ENCODE results near the gene EVA1C. TPM values are rescaled to one million over a fixed set of nuclear protein-coding genes. Genes with fewer than 3 reads are reported as not detected.

EVA1C gene
- total and polyA plus RNA-seq, 7 donors = 5.5 to 10.7 (median 6.1) TPM

DNA sequence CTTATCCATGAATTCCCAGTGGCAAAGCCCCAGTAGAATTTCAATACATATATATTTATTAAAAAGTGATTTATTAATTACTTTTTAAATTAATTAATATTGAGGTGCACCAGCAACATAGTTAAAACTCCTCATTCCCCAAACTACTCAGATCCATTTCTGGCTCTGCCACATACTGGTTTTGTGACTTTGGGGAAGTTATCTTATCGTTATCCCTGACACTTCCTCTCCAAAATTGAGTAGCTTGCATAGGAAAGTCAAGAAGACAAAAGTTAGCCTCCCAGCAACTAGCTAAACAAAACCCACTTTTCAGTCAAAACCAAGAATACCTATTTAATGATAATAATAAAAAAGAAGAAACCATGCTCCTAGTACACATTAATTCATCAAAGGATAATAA lies 136.9 kb downstream of the EVA1C start:
- DNase-seq = no peak
- Histone ChIP-seq H3K4me1 (no peaks in the 10 kb centered on the region), H3K4me3 (no peak overlapping the region), H3K27ac (no peak overlapping the region), H3K36me3 (ENCODE audit: insufficient read depth in 1 of 2, low read depth in 1 of 2) (no peaks in the 10 kb centered on the region), H3K27me3 (ENCODE audit: insufficient read depth in 3 of 3, low read length in 2 of 3) (no peaks in the 10 kb centered on the region), H3K9me3 (no peaks in the 10 kb centered on the region)
- 66 to 77% (median 68%) methylated on average over 1 of the region's 1 CpG for WGBS, 3 donors
- ATAC-seq = no peak
- TF ChIP-seq CTCF (IDR thresholded peaks at IDR 0.05) = no peak
- intact Hi-C loops (cut with DNase I) = no loop called here

GRCh38 chr21:32549886-32550285 lies 137.4 kb downstream of the EVA1C start:
- Histone ChIP-seq H3K36me3 (ENCODE audit: insufficient read depth in 1 of 2, low read depth in 1 of 2) (no peaks in the 10 kb centered on the region), H3K4me3 (no peak overlapping the region), H3K27me3 (ENCODE audit: insufficient read depth in 3 of 3, low read length in 2 of 3) (no peaks in the 10 kb centered on the region), H3K4me1 (no peaks in the 10 kb centered on the region), H3K27ac (no peak overlapping the region), H3K9me3 (no peaks in the 10 kb centered on the region)
- intact Hi-C loops (cut with DNase I) = no loop called here
- ATAC-seq (no peak), DNase-seq (no peak)
- no peak for TF ChIP-seq CTCF (IDR thresholded peaks at IDR 0.05)
- 81 to 85% (median 83%) methylated on average over 3 of the region's 3 CpGs for WGBS, 3 donors

DNA sequence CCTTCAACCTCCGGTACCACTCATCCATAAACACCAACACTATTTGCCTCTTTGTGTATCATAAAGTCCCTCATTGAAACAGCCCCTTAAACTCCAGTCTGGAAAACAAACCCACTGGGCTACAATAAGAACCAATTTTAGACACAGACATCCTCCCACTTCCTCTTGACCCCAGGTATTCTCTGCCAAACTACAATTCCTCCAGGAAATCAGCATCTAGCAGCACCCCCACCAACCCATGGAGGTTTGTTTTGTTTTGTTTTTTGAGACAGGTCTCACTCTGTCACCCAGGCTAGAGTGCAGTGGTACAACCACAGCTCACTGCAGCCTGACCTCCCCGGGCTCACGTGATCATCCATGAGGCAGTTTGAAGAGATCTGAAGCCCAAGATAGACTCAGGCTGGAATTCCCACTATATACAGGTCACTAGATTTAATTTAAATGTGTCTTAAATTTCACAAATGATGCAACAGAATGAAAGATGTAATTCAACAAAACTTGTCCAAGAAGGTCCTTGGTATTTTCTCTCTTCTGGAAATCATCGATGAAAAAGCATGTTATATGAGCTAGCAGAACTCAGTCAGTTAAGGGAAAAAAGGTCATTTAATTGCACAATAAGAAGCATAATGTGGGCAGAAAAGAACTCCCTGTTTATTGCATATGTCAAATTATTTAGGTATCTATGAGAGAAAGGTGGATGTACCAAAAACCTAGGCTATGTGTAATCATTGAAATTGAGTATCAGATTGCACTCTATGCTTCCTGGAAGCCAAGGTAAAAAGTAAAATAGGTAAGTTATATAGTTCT lies 142.5 kb downstream of the EVA1C start:
- intact Hi-C loops (cut with DNase I) = no loop called here
- DNase-seq (no peak), ATAC-seq (no peak)
- 81 to 85% (median 82%) methylated on average over 4 of the region's 4 CpGs for WGBS, 3 donors
- Histone ChIP-seq H3K4me1 (no peaks in the 10 kb centered on the region), H3K27ac (no peak overlapping the region), H3K4me3 (no peak overlapping the region), H3K9me3 (no peaks in the 10 kb centered on the region), H3K36me3 (ENCODE audit: insufficient read depth in 1 of 2, low read depth in 1 of 2) (no peaks in the 10 kb centered on the region), H3K27me3 (ENCODE audit: insufficient read depth in 3 of 3, low read length in 2 of 3) (no peaks in the 10 kb centered on the region)
- no peak for TF ChIP-seq CTCF (IDR thresholded peaks at IDR 0.05)

- Histone ChIP-seq H3K9me3 (no peaks in the 10 kb centered on the region), H3K4me1 (no peaks in the 10 kb centered on the region), H3K4me3 (no peak overlapping the region), H3K36me3 (ENCODE audit: insufficient read depth in 1 of 2, low read depth in 1 of 2) (no peaks in the 10 kb centered on the region), H3K27ac (no peak overlapping the region), H3K27me3 (ENCODE audit: insufficient read depth in 3 of 3, low read length in 2 of 3) (no peaks in the 10 kb centered on the region)
- WGBS, 3 donors = 71 to 80% (median 77%) methylated on average over 3 of the region's 3 CpGs
- DNase-seq (no peak), ATAC-seq (no peak)
- no peak for TF ChIP-seq CTCF (IDR thresholded peaks at IDR 0.05)
- intact Hi-C loops (cut with DNase I) = no loop called here
Measured at GRCh38 chr21:32558106-32558505, 145.6 kb downstream of the EVA1C start.

Measured in psoas muscle (tissue), 8 donors.